Chondrocyte (in vitro differentiated cells): Measurements from ENCODE around the gene IL32. TPM values are rescaled to one million over a fixed set of nuclear protein-coding genes. Genes with fewer than 3 reads are reported as not detected.

Source experiments
- DNase-seq: peaks from one replicate; pipeline ENCODE4 v3.0.0; 2021; ENCODE audit warnings: mixed read lengths, low spot score
- H3K27ac Mint-ChIP-seq: one replicate; pipeline ENCODE4 v1.8.0; 2021; ENCODE audit warnings: mild to moderate bottlenecking, moderate library complexity, mixed read lengths; ENCODE audit not compliant: unreplicated experiment
- H3K27me3 Mint-ChIP-seq: 2 replicates; pipeline ENCODE4 v1.8.0; 2021; ENCODE audit warnings: low read depth, mixed read lengths
- H3K36me3 Mint-ChIP-seq: 2 replicates; pipeline ENCODE4 v1.8.0; 2021; ENCODE audit warnings: low read depth, mixed read lengths
- H3K4me1 Mint-ChIP-seq: 2 replicates; pipeline ENCODE4 v1.8.0; 2021; ENCODE audit warnings: low read depth, mild to moderate bottlenecking, mixed read lengths
- H3K4me3 Mint-ChIP-seq: one replicate; pipeline ENCODE4 v1.8.0; 2021; ENCODE audit warnings: mild to moderate bottlenecking, moderate library complexity, mixed read lengths; ENCODE audit not compliant: unreplicated experiment
- H3K9me3 Mint-ChIP-seq: 2 replicates; pipeline ENCODE4 v1.8.0; 2021; ENCODE audit warnings: low read depth, mixed read lengths
- total RNA-seq: library from RNA; stranded (reverse); gene quantifications from 3 replicates; pipeline ENCODE4 v1.2.1, GENCODE V29; 2021
- TF ChIP-seq, protein P1 (sequence below): fragments of 200-600 bp; sonication (generic); IDR thresholded peaks from 2 replicates; pipeline ENCODE4 v1.5.0; 2021; ENCODE audit warnings: antibody characterized with exemption, mild to moderate bottlenecking, moderate library complexity

The IL32 gene
- total RNA-seq, 1 donor from 2014 or later, result 17.8 TPM

DNA sequence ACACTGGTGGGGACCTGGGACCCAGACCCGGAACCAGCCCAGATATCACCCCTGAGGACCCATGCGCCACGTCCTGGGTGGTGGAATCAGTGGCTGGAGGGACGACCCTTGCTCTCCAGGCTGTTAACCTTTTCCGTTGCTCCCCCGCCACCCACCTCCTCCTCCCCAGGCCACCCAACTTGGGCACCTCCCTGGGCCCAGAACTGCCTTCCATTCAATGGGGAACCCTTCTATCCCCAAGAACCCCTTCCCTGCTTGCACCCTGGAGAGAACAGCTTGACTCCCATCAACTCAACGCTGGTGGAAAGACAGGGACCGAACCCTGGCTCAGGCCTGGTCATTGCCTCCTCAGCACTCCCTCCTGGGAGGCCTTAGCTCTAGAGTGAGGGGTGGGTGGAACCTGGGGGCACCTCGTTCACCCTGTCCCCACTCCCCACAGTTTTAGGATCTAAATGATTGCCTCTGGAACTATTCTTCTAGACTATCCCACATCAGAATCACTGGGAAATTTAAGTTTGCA is 5.7 kb upstream of the IL32 start:
- TF ChIP-seq, protein P1, sequence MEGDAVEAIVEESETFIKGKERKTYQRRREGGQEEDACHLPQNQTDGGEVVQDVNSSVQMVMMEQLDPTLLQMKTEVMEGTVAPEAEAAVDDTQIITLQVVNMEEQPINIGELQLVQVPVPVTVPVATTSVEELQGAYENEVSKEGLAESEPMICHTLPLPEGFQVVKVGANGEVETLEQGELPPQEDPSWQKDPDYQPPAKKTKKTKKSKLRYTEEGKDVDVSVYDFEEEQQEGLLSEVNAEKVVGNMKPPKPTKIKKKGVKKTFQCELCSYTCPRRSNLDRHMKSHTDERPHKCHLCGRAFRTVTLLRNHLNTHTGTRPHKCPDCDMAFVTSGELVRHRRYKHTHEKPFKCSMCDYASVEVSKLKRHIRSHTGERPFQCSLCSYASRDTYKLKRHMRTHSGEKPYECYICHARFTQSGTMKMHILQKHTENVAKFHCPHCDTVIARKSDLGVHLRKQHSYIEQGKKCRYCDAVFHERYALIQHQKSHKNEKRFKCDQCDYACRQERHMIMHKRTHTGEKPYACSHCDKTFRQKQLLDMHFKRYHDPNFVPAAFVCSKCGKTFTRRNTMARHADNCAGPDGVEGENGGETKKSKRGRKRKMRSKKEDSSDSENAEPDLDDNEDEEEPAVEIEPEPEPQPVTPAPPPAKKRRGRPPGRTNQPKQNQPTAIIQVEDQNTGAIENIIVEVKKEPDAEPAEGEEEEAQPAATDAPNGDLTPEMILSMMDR, result no peak
- no peaks in the 10 kb centered on the region for H3K27me3 Mint-ChIP-seq
- peaks cover 1% of the 10 kb centered on the region for H3K36me3 Mint-ChIP-seq
- H3K4me1 Mint-ChIP-seq, result peaks cover 14% of the 10 kb centered on the region
- H3K9me3 Mint-ChIP-seq, result no peaks in the 10 kb centered on the region
- peak overlapping the region; percentile 83 for H3K4me3 Mint-ChIP-seq
- peak overlapping the region; percentile 66 for H3K27ac Mint-ChIP-seq
- no peak for DNase-seq

DNA sequence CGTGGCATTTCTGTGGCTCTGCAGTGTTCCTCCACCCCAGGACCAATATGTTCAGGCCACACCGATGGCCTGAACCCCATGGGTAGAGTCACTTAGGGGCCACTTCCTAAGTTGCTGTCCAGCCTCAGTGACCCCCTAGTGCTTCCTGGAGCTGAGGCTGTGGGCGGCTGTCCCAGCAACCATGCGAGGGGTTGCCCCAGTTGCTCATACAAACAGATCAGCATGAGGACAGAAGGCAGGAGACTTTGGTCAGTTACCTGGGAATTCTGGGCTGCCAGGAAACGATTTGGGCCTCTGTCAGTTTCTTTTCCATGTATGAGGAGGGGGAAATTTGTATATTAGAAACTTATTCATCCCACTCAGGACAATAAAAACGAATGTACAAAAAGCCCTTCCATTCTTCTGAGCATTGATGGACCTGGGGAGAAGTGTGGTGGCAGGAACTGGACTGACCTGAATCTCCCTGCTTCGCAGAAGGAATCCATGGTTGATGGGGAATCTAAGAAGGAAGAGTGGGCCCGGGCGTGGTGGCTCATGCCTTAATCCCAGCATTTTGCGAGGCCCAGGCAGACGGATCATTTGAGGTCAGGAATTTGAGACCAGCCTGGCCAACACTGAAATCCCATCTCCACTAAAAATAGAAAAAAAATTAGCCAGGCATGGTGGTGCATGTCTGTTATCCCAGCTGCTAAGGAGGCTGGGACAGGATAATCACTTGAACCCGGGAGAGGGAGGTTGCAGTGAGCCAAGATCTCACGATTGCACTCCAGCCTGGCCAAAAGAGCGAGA is 4.9 kb upstream of the IL32 start:
- Mint-ChIP-seq H3K36me3 (no peaks in the 10 kb centered on the region), H3K4me1 (peaks cover 21% of the 10 kb centered on the region), H3K27me3 (no peaks in the 10 kb centered on the region), H3K9me3 (no peaks in the 10 kb centered on the region), H3K4me3 (no peak overlapping the region), H3K27ac (no peak overlapping the region)
- TF ChIP-seq, protein P1, result no peak
- no peak for DNase-seq

DNA sequence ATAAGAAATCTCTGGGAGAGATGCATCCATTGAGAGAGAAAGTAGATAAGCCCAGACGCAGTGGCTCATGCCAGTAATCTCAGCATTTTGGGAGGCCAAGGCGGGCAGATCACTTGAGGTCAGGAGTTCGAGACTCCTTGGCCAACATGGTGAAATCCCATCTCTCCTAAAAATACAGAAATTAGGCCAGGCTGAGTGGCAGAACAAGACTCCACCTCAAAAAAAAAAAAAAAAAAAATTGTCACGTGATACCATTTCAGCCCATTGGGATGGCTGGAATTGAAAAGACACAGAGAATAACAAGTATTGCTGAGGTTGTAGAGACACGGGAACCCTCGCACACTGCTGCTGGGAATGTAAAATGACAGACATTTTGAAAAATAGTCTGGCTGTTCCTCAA is 2.9 kb upstream of the IL32 start:
- no peaks in the 10 kb centered on the region for H3K27me3 Mint-ChIP-seq
- no peaks in the 10 kb centered on the region for H3K9me3 Mint-ChIP-seq
- no peak overlapping the region for H3K4me3 Mint-ChIP-seq
- peaks cover 25% of the 10 kb centered on the region for H3K4me1 Mint-ChIP-seq
- DNase-seq, result no peak
- H3K27ac Mint-ChIP-seq, result no peak overlapping the region
- no peaks in the 10 kb centered on the region for H3K36me3 Mint-ChIP-seq
- TF ChIP-seq, protein P1, result no peak

DNA sequence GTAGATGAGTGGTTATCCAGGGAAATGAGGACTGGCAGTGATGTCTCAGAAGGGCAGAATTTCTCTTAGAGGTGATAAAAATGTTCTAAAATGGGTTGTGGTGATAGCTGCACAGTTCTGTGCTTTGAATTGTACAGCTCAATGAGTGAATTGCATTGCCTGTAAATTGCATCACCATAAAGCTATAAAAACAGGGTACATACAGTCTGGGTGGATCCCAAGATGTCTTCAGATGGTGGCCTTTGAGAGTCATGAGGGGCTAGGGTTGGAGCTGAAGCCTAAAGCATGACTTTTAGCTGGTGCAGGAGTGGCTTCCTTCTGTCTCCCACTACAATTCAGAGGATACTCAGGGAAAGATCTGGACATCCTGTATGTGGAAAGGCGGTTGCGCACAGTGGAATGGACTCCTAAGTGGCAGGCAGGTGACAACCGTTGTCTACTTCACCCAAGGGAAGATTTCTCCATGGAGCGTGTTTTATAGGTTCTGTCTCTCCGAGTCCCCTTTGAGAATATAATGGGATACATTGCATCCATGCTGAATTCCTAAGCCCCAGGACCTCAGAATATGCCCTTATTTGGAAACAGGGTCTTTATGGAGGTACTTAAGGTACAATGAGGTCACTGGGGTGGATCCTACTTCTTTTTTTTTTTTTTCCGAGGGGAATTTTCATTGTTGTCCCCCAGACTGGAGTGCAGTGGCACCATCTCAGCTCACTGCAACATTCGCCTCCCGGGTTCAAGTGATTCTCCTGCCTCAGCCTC is 1.6 kb upstream of the IL32 start:
- peak overlapping the region; percentile 18 for H3K27ac Mint-ChIP-seq
- no peaks in the 10 kb centered on the region for H3K9me3 Mint-ChIP-seq
- no peaks in the 10 kb centered on the region for H3K27me3 Mint-ChIP-seq
- no peak overlapping the region for H3K4me3 Mint-ChIP-seq
- no peaks in the 10 kb centered on the region for H3K36me3 Mint-ChIP-seq
- peaks cover 22% of the 10 kb centered on the region for H3K4me1 Mint-ChIP-seq
- TF ChIP-seq, protein P1, result no peak
- DNase-seq, result no peak

DNA sequence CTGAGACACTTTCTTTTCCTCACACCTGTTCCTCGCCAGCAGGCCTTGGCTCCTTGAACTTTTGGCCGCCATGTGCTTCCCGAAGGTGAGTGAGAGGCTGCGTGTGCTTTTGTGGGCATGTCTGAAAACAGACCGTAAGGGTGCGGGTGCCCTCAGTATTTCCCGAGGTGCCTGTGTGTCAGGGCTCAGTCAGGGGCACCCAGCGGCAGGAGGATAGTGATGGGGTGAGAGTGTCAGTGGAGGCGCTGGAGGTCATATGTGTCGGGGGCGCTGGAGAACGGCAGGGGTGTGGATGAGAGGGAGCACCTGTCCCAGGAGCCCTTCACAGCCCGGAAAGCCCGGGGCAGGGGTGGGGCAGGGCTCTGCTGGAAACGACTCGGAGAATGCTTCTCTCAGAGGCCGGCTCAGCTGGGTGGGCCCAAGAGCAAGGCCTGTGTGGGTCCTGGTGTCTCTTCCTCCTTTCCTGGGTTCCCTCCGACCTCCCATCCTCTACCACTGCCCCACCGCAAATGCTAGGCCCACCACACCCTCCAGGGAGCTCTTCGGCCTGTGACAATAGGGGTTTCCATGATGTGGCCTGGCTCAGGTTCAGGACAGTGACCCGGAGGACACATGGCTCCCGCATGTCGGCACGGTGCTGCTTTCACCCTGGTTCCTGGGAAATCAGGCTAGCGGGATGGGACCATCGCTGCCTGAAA is 451 bp downstream of the IL32 start:
- no peaks in the 10 kb centered on the region for H3K9me3 Mint-ChIP-seq
- no peak for DNase-seq
- TF ChIP-seq, protein P1, result no peak
- H3K4me1 Mint-ChIP-seq, result peaks cover 10% of the 10 kb centered on the region
- peak overlapping the region; percentile 59 for H3K4me3 Mint-ChIP-seq
- no peaks in the 10 kb centered on the region for H3K36me3 Mint-ChIP-seq
- H3K27ac Mint-ChIP-seq, result peak overlapping the region; percentile 79
- H3K27me3 Mint-ChIP-seq, result no peaks in the 10 kb centered on the region
